GM12873 (cell line): ENCODE measurements around the gene ALOX5AP.

ENCODE experiments used
- CTCF ChIP-seq: IDR thresholded peaks from 2 replicates; pipeline ENCODE4 v1.5.1; 2012; ENCODE audit warnings: low read depth, mild to moderate bottlenecking, moderate library complexity, low read length, control low read depth; ENCODE audit not compliant: insufficient read depth; ENCODE audit errors: missing control alignments

Gene ALOX5AP

GRCh38 chr13:30735025-30735871 lies at the start of gene ALOX5AP:
TSS of gene ALOX5AP (plus strand) at chr13:30735543. CDS start at chr13:30735606, 63 bp downstream.
- no peak for TF ChIP-seq CTCF

- no peak for TF ChIP-seq CTCF
Measured at GRCh38 chr13:30685987-30686386, 49.4 kb upstream of the ALOX5AP start.

- no peak for TF ChIP-seq CTCF
Measured at GRCh38 chr13:30687601-30688000, 47.7 kb upstream of the ALOX5AP start.

- TF ChIP-seq CTCF, result no peak
Measured at GRCh38 chr13:30689752-30690151, 45.6 kb upstream of the ALOX5AP start.

GRCh38 chr13:30690282-30691188 lies 44.8 kb upstream of the ALOX5AP start:
- no peak for TF ChIP-seq CTCF

- TF ChIP-seq CTCF, result no peak
Measured at GRCh38 chr13:30692113-30692512, 43.2 kb upstream of the ALOX5AP start.
